ENCODE measurements around the gene CLDN34.

Gene CLDN34

DNA sequence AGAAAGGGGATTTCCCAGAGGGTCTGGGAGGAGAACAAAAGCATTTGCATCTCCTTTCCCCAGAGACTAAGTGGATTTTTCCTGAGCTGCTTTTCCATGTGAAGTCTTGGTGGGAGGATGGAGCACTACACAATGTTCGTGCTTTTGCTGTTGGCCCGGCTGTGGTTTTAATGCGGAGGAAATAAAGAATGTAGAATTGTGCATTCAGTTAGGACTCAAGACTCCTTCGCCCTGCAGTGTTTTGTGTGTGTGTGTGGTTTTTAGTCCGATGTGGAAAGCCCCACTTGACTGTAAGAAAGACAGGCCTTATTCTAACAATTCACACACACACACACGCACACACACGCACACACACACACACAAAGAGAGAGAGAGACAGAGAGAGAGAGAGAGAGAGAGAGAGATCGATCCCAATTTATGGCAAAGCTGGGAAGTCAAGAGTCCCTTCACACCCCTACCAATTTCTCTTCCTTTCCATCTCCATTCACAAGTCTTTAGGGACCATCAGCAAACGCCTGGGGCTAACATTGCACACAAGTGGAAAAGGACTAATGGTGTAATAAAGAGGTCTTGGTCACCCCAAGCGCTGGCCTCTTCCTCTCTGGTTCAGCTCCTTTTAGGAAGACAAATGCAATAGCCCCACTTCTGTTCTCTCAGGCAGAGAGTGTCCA lies 44.2 kb downstream of the CLDN34 start:
- DNase-seq (ENCODE audit: low read depth in 1 of 2, low spot score in 1 of 2) = no peak
- no peak for TF ChIP-seq JUND (IDR thresholded peaks at IDR 0.05; ENCODE audit: low read depth)
- in situ Hi-C loops (cut with HindIII; ENCODE audit: low pct_unique_long_range_greater_than_20kb, low sequenced_read_pairs) = no loop called here

DNA sequence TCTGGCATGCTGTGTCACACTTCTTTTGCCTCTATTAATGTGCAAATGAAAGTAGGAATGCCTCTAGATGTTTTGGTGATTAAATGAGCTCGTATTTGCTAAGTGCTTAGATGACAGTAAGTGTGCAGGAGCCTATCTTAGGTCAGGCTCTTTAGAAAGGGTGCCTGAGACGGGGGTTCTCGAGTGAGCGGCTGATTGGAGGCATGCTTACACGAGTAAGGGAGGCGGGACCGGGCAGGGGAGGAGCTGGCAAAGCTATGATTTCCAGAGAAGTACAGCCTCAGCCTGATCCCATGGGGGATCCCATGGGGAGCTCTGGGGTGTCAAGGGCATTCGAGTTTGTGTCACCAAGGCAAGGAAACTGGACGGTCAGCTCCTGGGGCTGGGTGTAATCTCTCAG lies 44.8 kb downstream of the CLDN34 start:
- in situ Hi-C loops (cut with HindIII; ENCODE audit: low pct_unique_long_range_greater_than_20kb, low sequenced_read_pairs) = no loop called here
- peak in 1 of 2 experiments; percentile 70 for DNase-seq (ENCODE audit: low read depth in 1 of 2, low spot score in 1 of 2)
- no peak for TF ChIP-seq JUND (IDR thresholded peaks at IDR 0.05; ENCODE audit: low read depth)

DNA sequence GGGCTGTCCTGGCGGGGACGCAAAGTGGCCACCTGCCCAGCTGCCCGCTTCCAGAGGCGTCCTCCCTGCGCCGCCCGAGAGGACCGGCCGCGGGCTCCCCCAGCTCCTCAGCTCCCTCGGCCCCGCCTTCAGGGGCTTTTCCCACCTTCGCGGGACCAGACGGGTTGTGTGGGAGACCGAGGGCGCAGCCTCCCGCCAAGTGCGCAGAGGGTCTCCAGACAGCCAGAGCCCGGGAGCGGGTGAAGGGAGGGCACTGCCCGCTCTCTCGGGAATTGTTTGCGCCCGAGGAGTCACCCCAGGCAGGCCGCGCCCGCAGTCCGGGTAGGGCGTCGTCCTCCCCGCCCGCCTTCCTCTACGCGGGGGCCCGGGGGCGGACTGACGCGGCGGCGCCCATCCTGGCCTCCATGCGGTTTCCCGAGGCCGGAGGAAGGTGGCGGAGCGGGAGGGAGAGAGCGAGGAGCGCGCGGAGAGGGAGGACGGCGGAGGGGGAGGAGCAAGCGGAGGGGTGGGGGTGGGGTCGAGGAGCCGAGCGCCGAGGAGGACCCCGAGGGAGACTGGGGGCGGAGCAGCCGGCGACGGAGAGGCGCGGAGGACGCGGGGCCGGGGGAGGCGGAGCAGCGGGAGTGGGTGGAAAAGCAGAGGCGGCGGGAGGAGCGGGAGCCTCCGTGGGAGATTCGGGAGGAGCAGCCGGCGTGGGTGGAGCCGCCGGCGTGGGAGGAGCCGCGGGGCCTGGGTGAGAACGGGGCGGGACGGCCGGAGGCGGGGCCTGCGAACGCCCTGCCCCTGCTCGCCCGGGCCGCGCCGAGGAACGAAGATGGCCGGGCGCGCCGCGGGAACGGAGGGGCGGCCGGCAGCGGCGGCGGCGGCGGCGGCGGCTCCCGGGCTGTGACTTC lies 47.5 kb downstream of the CLDN34 start:
- peak; percentile 68 to 97 for DNase-seq (ENCODE audit: low read depth in 1 of 2, low spot score in 1 of 2)
- no peak for TF ChIP-seq JUND (IDR thresholded peaks at IDR 0.05; ENCODE audit: low read depth)
- in situ Hi-C loops (cut with HindIII; ENCODE audit: low pct_unique_long_range_greater_than_20kb, low sequenced_read_pairs) = no loop called here

DNA sequence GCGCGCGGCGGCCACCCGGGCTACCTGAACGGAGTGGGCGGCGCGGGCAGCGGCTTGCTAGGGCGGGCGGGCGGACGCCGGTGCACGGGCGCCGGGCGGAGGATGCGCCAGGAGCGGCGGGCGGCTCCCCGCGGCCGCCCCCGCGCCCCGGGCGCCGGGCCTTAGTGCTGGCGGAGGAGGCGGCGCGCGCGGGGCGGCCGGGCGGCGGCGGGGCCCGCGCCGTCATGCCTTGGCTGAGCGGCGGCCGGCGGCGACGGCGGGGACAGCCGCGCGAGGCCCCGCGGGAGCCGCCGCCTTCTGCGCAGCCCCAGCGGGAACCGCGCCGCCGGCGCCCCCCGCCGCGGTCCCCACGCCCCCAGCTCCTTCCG lies 48.2 kb downstream of the CLDN34 start:
- DNase-seq (ENCODE audit: low read depth in 1 of 2, low spot score in 1 of 2) = no peak
- no peak for TF ChIP-seq JUND (IDR thresholded peaks at IDR 0.05; ENCODE audit: low read depth)
- in situ Hi-C loops (cut with HindIII; ENCODE audit: low pct_unique_long_range_greater_than_20kb, low sequenced_read_pairs) = no loop called here

DNA sequence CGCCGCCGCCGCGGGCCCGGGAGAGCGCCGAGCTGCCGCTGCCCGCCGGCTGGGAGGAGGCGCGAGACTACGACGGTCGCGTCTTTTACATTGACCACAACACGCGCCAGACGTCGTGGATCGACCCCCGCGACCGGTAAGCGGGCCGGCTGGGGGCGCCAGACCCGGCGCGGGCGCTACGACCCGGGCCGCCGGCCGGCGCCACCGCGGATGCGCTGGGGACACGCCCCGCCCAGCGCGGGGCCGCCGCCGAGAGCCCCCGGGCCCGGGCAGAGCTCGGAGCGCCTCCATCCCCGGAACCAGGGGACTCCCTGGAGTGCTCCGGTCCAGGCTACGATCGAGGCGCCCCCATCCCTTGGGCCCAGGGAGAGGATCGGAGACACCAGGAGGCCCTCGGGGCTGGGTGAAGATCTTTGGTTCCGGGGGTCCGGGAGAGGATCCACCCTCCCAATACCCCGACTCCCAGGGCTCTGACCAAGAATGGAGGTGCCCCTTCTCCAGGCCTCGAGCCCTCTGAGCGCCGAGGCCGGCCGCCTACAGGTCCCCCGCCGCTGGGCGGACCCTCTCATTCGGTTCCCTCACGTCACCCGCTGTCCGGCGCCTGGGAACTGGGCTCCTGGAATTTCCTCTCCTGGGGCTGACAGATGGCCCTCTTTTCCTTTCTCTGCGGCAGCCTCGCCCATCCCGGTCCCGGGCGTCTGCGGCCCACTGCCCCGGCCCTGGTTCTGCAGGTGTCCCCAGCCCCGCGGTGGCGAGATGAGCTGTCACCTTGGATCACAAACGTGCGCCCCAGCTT lies 48.8 kb downstream of the CLDN34 start:
- in situ Hi-C loops (cut with HindIII; ENCODE audit: low pct_unique_long_range_greater_than_20kb, low sequenced_read_pairs) = no loop called here
- TF ChIP-seq JUND (IDR thresholded peaks at IDR 0.05; ENCODE audit: low read depth) = no peak
- DNase-seq (ENCODE audit: low read depth in 1 of 2, low spot score in 1 of 2) = peak in 1 of 2 experiments; percentile 40

DNA sequence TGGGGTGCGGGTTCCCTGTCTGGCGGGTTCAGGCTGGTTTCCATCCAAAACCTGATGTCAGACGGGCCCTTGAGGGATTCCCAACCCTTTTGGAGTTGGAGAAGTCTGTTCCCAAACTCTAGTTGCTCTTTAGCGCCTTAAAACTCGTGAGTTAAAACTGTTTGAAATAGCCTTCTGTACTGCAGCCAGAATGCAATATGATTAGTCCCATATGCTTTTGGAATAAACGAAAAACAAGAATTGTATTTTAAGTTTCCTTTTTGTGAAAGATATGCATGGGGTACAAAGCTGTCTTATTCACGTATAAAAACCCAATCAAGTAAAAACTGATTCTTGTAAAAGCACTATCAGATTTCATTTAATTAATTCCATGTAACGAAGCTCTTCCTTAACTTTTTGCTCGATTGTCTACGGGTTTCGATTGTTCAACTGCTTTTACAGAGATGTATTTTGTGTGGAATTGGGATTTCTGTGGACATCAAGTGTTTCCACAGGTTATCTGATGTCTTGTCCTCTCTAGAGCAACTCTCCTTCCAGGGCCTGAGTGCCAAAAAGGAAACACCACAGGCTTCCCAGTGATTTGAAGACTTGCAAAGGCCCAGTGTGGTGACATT lies 49.5 kb downstream of the CLDN34 start:
- in situ Hi-C loops (cut with HindIII; ENCODE audit: low pct_unique_long_range_greater_than_20kb, low sequenced_read_pairs) = no loop called here
- no peak for TF ChIP-seq JUND (IDR thresholded peaks at IDR 0.05; ENCODE audit: low read depth)
- no peak for DNase-seq (ENCODE audit: low read depth in 1 of 2, low spot score in 1 of 2)

DNA sequence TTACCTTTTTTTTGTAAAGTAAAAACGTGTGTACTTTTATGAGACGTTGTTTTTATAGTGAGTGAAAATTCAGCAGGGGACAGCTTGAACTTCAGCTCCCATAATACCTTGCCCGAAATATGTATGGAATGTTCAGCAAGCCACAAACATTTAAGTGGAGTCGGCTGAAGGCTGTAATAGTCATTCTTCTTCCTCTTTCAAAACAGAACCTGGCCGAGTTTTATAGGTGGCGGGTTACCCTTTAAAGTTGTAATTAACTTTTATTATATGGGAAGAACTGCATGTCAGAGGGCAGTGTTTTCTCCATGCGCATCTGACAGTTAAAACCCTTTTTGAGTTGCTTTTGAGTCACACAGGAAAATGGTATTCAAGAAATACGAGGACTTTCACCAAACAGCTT lies 50.7 kb downstream of the CLDN34 start:
- no peak for TF ChIP-seq JUND (IDR thresholded peaks at IDR 0.05; ENCODE audit: low read depth)
- in situ Hi-C loops (cut with HindIII; ENCODE audit: low pct_unique_long_range_greater_than_20kb, low sequenced_read_pairs) = no loop called here
- DNase-seq (ENCODE audit: low read depth in 1 of 2, low spot score in 1 of 2) = peak; percentile 38 to 87
